Measurements from ENCODE around the gene TMBIM1.
"Not testable (repeated sequence)": the region's sequence is repeated elsewhere in the genome, so short reads cannot be mapped to it uniquely, and the experiment has no call there.

TMBIM1 gene

GRCh38 chr2:218317835-218318234, 25.5 kb upstream of the TMBIM1 start:
- no peak for DNase-seq

GRCh38 chr2:218317303-218317630, 25.0 kb upstream of the TMBIM1 start:
- no peak for DNase-seq

- no peak for DNase-seq
Measured at GRCh38 chr2:218315397-218315796, 23.1 kb upstream of the TMBIM1 start.

GRCh38 chr2:218314764-218315163, 22.5 kb upstream of the TMBIM1 start:
- not testable (repeated sequence) for DNase-seq

- no peak for DNase-seq
Measured at GRCh38 chr2:218313356-218313755, 21.1 kb upstream of the TMBIM1 start.

GRCh38 chr2:218312267-218312756, 20.0 kb upstream of the TMBIM1 start:
- DNase-seq, result no peak

GRCh38 chr2:218311541-218312266, 19.4 kb upstream of the TMBIM1 start:
- not testable (repeated sequence) for DNase-seq

GRCh38 chr2:218310853-218311540, 18.7 kb upstream of the TMBIM1 start:
- no peak for DNase-seq

GRCh38 chr2:218307415-218308090, 15.2 kb upstream of the TMBIM1 start:
- DNase-seq, result no peak

GRCh38 chr2:218306184-218306920, 14.0 kb upstream of the TMBIM1 start:
- no peak for DNase-seq

GRCh38 chr2:218305383-218305782, 13.1 kb upstream of the TMBIM1 start:
- no peak for DNase-seq

- DNase-seq, result peak; percentile 82
Measured at GRCh38 chr2:218301176-218301819, 9.0 kb upstream of the TMBIM1 start.

- DNase-seq, result no peak
Measured at GRCh38 chr2:218300141-218300540, 7.8 kb upstream of the TMBIM1 start.

- DNase-seq, result no peak
Measured at GRCh38 chr2:218298314-218298875, 6.1 kb upstream of the TMBIM1 start.

GRCh38 chr2:218296847-218297246, 4.5 kb upstream of the TMBIM1 start:
- no peak for DNase-seq

- no peak for DNase-seq
Measured at GRCh38 chr2:218296200-218296599, 3.9 kb upstream of the TMBIM1 start.

- peak; percentile 25 for DNase-seq
Measured at GRCh38 chr2:218295029-218295428, 2.7 kb upstream of the TMBIM1 start.

GRCh38 chr2:218294430-218295022, 2.2 kb upstream of the TMBIM1 start:
- DNase-seq, result no peak

GRCh38 chr2:218293715-218294429, 1.6 kb upstream of the TMBIM1 start:
- no peak for DNase-seq

GRCh38 chr2:218291318-218292047, 820 bp downstream of the TMBIM1 start:
- no peak for DNase-seq
